ENCODE data around the gene OPCML.

DNA sequence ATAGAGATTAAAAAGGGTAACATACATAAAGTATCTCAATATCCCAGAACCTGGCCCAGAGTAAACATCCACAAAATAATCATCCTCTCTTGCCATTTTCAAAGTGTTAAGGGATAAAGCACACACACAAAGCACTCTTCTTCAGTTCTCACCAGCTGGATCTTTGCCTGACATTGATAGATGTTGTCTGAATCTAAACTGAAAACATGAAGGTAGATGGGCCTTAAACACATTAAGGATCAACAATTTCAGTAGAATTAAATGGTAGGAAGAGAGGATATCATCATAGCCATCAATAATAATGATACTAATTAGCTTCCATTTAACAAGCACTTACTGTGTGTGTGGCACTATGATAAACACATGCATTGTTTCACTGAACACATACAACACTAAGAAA is 261.1 kb downstream of the OPCML start:
- TF ChIP-seq, protein P1, sequence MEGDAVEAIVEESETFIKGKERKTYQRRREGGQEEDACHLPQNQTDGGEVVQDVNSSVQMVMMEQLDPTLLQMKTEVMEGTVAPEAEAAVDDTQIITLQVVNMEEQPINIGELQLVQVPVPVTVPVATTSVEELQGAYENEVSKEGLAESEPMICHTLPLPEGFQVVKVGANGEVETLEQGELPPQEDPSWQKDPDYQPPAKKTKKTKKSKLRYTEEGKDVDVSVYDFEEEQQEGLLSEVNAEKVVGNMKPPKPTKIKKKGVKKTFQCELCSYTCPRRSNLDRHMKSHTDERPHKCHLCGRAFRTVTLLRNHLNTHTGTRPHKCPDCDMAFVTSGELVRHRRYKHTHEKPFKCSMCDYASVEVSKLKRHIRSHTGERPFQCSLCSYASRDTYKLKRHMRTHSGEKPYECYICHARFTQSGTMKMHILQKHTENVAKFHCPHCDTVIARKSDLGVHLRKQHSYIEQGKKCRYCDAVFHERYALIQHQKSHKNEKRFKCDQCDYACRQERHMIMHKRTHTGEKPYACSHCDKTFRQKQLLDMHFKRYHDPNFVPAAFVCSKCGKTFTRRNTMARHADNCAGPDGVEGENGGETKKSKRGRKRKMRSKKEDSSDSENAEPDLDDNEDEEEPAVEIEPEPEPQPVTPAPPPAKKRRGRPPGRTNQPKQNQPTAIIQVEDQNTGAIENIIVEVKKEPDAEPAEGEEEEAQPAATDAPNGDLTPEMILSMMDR (IDR thresholded peaks at IDR 0.05): no peak
- TF ChIP-seq POLR2A (IDR thresholded peaks at IDR 0.05) (no peak), EP300 (IDR thresholded peaks at IDR 0.05) (no peak)

All from suprapubic skin (tissue), 3 donors.